ENCODE measurements around the gene ZMYM2. TPM values are rescaled to one million over a fixed set of nuclear protein-coding genes. Genes with fewer than 3 reads are reported as not detected.
"Not testable (repeated sequence)": the region's sequence is repeated elsewhere in the genome, so short reads cannot be mapped to it uniquely, and the experiment has no call there.

ZMYM2 gene
- total RNA-seq, 6 experiments from 2014 or later: 17.1 to 35.2 (median 25.9) TPM

GRCh38 chr13:20028953-20029352 is 70.4 kb downstream of the ZMYM2 start:
- TF ChIP-seq POLR2A (IDR thresholded peaks at IDR 0.05) (no peak), CTCF (IDR thresholded peaks at IDR 0.05) (no peak)
- Histone ChIP-seq H3K4me1 (no peaks in the 10 kb centered on the region), H3K9me3 (no peaks in the 10 kb centered on the region), H3K36me3 (peaks cover 0 to 43% (median 13%) of the 10 kb centered on the region in 4 donors), H3K27ac (no peak overlapping the region), H3K27me3 (no peaks in the 10 kb centered on the region), H3K4me3 (no peak overlapping the region)
- DNase-seq (no peak), ATAC-seq (no peak)
- intact Hi-C loops (cut with DNase I): no loop called here
- WGBS (ENCODE audit: insufficient coverage, low coverage, low lambda C conversion rate, missing lambda C conversion rate): 100% methylated on average over 2 of the region's 4 CpGs

- no peak overlapping the region for H3K4me3 ChIP-seq
- no peaks in the 10 kb centered on the region for H3K9me3 ChIP-seq
- H3K27ac ChIP-seq: no peak overlapping the region
- DNase-seq: no peak
- intact Hi-C loops (cut with DNase I): no loop called here
- TF ChIP-seq CTCF (IDR thresholded peaks at IDR 0.05) (no peak), POLR2A (IDR thresholded peaks at IDR 0.05) (no peak)
- H3K36me3 ChIP-seq: peaks cover 0 to 53% (median 15%) of the 10 kb centered on the region in 4 donors
- ATAC-seq: no peak
- no CpG with 5 or more reads among the region's 1 CpG for WGBS (ENCODE audit: insufficient coverage, low coverage, low lambda C conversion rate, missing lambda C conversion rate)
- no peaks in the 10 kb centered on the region for H3K4me1 ChIP-seq
- no peaks in the 10 kb centered on the region for H3K27me3 ChIP-seq
Observed at GRCh38 chr13:20033486-20033885, 75.0 kb downstream of the ZMYM2 start.

GRCh38 chr13:20035130-20035529 is 76.6 kb downstream of the ZMYM2 start:
- Histone ChIP-seq H3K27me3 (no peaks in the 10 kb centered on the region), H3K4me3 (no peak overlapping the region), H3K36me3 (peaks cover 0 to 53% (median 15%) of the 10 kb centered on the region in 4 donors), H3K9me3 (no peaks in the 10 kb centered on the region), H3K27ac (no peak overlapping the region), H3K4me1 (no peaks in the 10 kb centered on the region)
- intact Hi-C loops (cut with DNase I): no loop called here
- DNase-seq (no peak), ATAC-seq (no peak)
- TF ChIP-seq POLR2A (IDR thresholded peaks at IDR 0.05) (no peak), CTCF (IDR thresholded peaks at IDR 0.05) (peak in 3 of 4 donors; percentile 7 to 19 (median 15))
- WGBS (ENCODE audit: insufficient coverage, low coverage, low lambda C conversion rate, missing lambda C conversion rate): 70% methylated on average over 4 of the region's 4 CpGs

GRCh38 chr13:20037908-20038307 is 79.4 kb downstream of the ZMYM2 start:
- TF ChIP-seq POLR2A (IDR thresholded peaks at IDR 0.05): no peak
- TF ChIP-seq CTCF (IDR thresholded peaks at IDR 0.05): no peak
- intact Hi-C loops (cut with DNase I): no loop called here
- H3K4me3 ChIP-seq: no peak overlapping the region
- H3K27me3 ChIP-seq: no peaks in the 10 kb centered on the region
- no peaks in the 10 kb centered on the region for H3K4me1 ChIP-seq
- H3K9me3 ChIP-seq: no peaks in the 10 kb centered on the region
- ATAC-seq (no peak), DNase-seq (no peak)
- peaks cover 0 to 40% (median 11%) of the 10 kb centered on the region in 4 donors for H3K36me3 ChIP-seq
- no peak overlapping the region for H3K27ac ChIP-seq

GRCh38 chr13:20042603-20043002 is 84.1 kb downstream of the ZMYM2 start:
- DNase-seq; H3K4me1 ChIP-seq; H3K9me3 ChIP-seq; H3K27me3 ChIP-seq; H3K4me3 ChIP-seq; ATAC-seq; intact Hi-C loops (cut with DNase I); H3K27ac ChIP-seq: not testable (repeated sequence)
- H3K36me3 ChIP-seq: peaks cover under 1 to 22% (median 3%) of the 10 kb centered on the region in 4 donors
- 100% methylated on average over 1 of the region's 4 CpGs for WGBS (ENCODE audit: insufficient coverage, low coverage, low lambda C conversion rate, missing lambda C conversion rate)
